GM15510 (cell line): Measurements from ENCODE around the gene ARHGAP11A.

Source experiments
- POLR2A ChIP-seq: IDR thresholded peaks from 3 replicates; pipeline ENCODE4 v1.6.1; 2011; ENCODE audit warnings: borderline replicate concordance; ENCODE audit not compliant: insufficient read length; ENCODE audit errors: extremely low read depth

Gene ARHGAP11A

GRCh38 chr15:32676169-32676568, 60.9 kb downstream of the ARHGAP11A start:
- no peak for TF ChIP-seq POLR2A

- TF ChIP-seq POLR2A: no peak
Observed at GRCh38 chr15:32677238-32677750, 62.0 kb downstream of the ARHGAP11A start.

- no peak for TF ChIP-seq POLR2A
Observed at GRCh38 chr15:32679298-32679690, 64.0 kb downstream of the ARHGAP11A start.

- no peak for TF ChIP-seq POLR2A
Observed at GRCh38 chr15:32682569-32682968, 67.3 kb downstream of the ARHGAP11A start.

GRCh38 chr15:32682977-32683630, 67.8 kb downstream of the ARHGAP11A start:
- no peak for TF ChIP-seq POLR2A

- no peak for TF ChIP-seq POLR2A
Observed at GRCh38 chr15:32683906-32684584, 68.7 kb downstream of the ARHGAP11A start.

- TF ChIP-seq POLR2A: no peak
Observed at GRCh38 chr15:32685576-32685975, 70.3 kb downstream of the ARHGAP11A start.

- no peak for TF ChIP-seq POLR2A
Observed at GRCh38 chr15:32687556-32687955, 72.3 kb downstream of the ARHGAP11A start.

- no peak for TF ChIP-seq POLR2A
Observed at GRCh38 chr15:32688151-32688639, 72.9 kb downstream of the ARHGAP11A start.
